ENCODE results near the gene ST6GAL1.
"Not testable (repeated sequence)": the region's sequence is repeated elsewhere in the genome, so short reads cannot be mapped to it uniquely, and the experiment has no call there.

Gene ST6GAL1

DNA sequence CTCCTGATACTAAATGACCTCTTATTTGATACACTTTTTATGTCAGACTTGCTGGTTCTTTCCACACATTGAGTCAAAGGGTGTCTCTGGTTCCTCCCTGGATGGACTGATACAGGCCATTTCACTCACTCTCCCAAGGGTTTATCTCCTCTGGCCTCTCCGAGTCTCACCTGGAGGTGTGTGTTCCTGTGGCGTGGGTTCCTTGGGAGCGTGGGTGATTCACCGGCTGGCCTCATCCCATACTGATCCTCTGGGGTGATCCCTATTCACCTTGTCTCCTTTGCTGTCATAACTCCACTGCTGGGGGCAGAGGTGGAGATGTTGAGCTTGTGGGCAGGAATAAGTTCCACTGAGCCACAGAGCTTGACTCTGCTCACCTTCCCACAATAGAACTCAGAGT is 61.1 kb downstream of the ST6GAL1 start:
- in situ Hi-C loops (cut with MboI; ENCODE audit: low sequenced_read_pairs) = no loop called here

GRCh38 chr3:186992096-186992495 is 61.8 kb downstream of the ST6GAL1 start:
- in situ Hi-C loops (cut with MboI; ENCODE audit: low sequenced_read_pairs) = not testable (repeated sequence)

- in situ Hi-C loops (cut with MboI; ENCODE audit: low sequenced_read_pairs) = no loop called here
These were observed 63.0 kb downstream of the ST6GAL1 start for GRCh38 chr3:186993210-186993782.

GRCh38 chr3:186994000-186994955 is 64.0 kb downstream of the ST6GAL1 start:
- in situ Hi-C loops (cut with MboI; ENCODE audit: low sequenced_read_pairs) = no loop called here

DNA sequence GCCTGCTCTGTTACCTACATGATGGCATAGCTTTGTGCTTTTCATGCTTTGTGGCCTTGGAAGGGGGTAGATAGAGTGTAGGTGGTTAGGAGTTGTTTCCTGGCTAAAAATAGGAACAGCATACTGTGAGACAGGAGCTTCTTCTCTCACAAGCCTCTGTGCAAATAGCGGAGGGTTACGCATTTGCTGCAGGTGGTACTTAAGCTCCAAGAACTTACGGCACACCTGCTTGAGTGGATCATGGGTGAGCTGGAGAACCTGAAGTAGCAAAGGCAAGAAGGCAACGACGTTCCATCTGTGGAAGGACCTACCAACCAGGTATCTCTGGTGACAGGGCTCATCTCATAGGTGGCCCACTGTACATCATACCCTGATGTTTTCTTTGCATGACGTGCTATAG is 66.0 kb downstream of the ST6GAL1 start:
- in situ Hi-C loops (cut with MboI; ENCODE audit: low sequenced_read_pairs) = no loop called here

GRCh38 chr3:186997061-186997460 is 66.7 kb downstream of the ST6GAL1 start:
- in situ Hi-C loops (cut with MboI; ENCODE audit: low sequenced_read_pairs) = no loop called here

DNA sequence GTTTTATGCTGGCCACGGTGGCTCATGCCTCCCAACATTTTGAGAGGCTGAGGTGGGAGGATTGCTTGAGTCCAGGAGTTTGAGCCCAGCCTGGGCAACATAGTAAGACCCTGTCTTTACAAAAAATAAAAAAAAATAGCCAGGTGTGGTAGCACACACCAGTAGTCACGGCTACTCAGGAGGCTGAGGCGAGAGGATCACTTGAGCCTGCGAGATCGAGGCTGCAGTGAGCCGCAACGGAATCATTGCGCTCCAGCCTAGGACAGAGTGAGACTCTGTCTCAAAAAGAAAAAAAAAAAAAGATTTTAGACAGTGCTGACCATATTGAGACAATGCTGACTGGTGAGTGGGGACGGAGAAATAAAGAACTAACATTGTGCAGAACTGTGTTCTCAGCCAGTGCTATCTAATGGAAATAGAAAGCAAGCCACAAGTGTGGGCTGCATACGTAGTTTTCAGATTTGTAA is 67.2 kb downstream of the ST6GAL1 start:
- in situ Hi-C loops (cut with MboI; ENCODE audit: low sequenced_read_pairs) = no loop called here

DNA sequence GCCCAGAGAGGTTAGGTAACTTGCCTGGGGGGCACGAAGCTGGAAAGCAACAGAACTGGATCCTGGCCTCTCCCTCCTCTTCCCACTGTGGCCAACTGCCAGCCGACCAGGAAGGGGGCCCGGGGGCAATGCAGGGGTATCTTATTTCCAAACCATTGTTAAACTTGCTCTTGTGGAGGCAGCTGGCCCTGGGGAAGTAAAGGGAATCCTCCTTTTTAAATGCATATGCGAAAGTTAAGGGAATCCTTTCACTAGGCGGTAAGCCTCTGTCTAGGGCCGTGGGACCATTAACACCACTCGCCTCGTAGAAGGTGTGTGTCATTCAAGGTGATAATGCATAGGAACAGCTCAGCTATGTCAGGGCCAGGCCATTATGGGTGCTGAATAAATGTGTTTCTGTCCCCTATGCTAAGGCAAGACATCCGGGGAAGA is 68.6 kb downstream of the ST6GAL1 start:
- in situ Hi-C loops (cut with MboI; ENCODE audit: low sequenced_read_pairs) = no loop called here

DNA sequence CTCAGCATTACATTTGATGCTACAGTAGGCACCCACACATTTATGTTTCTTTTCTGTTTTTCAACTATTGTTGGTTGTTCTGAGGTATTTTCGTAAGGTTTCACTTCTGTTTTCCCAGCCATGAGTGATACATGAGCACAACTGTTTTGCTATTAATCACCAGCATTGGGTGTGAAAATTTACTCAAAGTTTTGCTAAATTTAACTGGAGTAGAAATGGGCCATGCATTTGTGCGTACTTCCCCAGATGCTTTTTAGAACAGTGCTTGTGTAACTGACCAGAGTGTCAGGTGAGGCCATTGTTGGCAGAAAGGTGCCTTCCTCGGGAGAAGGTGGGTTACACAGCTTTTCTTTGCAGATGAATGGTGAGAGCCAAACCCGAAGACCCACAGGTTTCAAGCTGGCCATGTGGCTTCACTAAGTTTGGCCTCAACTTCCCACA is 70.4 kb downstream of the ST6GAL1 start:
- in situ Hi-C loops (cut with MboI; ENCODE audit: low sequenced_read_pairs) = no loop called here

DNA sequence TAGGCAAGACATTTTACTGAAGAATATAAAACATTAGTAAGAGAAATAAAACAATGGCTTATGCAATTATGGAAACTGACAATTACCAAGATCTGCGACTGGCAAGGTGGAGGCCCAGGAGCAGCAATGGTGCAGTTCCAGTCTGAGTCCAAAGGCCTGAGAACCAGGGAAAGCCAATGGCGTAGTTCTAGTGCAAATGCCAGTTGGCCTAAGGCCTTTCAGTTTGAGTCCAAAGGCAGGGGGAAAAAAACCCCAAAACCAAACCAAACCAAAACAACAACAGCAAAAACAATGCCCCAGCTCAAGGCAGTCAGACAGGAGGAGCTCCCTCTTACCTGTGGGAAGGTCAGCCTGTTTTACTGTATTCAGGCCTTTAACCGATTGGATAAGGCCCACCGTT is 72.6 kb downstream of the ST6GAL1 start:
- in situ Hi-C loops (cut with MboI; ENCODE audit: low sequenced_read_pairs) = no loop called here

DNA sequence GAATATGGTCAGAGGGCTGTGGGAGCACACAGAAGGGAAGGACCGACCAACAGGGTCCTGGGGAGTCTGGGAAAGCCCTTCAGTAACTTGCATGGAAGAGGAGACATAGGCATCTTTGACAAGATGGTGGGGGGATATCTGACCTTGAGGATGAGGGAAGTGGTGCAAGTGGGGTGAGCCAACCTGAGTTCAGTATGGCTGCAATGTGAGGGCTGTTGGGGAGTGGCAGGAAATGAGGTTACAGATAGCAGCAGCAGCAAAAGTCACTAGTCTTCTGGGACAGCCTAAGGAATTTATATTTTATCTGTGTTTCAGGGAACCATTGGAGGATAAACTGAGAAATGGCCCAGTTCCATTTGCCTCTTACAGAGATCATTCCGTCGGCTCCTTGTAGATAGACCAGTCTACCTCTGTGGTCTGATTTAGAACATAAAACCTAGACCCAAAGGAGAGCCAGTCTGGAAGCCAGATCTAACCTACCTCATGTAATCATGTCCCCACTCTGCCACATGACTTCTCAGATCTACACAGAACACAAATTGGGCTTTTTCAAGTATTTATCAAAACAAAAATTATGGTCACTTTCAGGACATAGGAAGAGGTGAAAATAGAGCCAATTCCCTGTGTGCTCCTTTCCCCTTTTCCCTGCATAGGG is 75.6 kb downstream of the ST6GAL1 start:
- in situ Hi-C loops (cut with MboI; ENCODE audit: low sequenced_read_pairs) = no loop called here

GRCh38 chr3:187006864-187007630 is 76.7 kb downstream of the ST6GAL1 start:
- in situ Hi-C loops (cut with MboI; ENCODE audit: low sequenced_read_pairs) = no loop called here

- in situ Hi-C loops (cut with MboI; ENCODE audit: low sequenced_read_pairs) = not testable (repeated sequence)
These were observed 80.1 kb downstream of the ST6GAL1 start for GRCh38 chr3:187010382-187010781.

- in situ Hi-C loops (cut with MboI; ENCODE audit: low sequenced_read_pairs) = no loop called here
These were observed 81.6 kb downstream of the ST6GAL1 start for GRCh38 chr3:187011915-187012314.

DNA sequence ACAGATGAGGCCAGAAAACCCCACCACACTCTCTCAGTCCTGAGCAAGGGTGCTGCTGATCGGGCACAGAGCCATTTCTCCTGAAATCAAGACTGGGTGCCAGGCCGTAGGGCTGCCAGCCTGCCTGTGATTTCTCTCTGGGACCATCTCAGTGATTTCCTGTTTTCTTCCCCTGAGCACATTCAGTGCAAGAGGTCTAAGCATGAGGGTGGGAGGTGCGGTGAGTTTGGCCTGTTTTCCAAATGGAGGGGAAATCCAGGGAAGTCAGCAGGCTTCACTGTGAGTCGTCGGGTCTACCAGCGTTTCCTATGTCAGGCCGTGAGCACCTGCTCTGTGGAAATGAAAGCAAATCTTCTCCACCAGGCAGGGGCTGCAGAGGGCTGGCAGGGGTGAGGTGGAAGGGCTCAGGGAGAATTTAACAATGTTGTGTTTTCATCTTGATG is 82.3 kb downstream of the ST6GAL1 start:
- in situ Hi-C loops (cut with MboI; ENCODE audit: low sequenced_read_pairs) = no loop called here

GRCh38 chr3:187013159-187013716 is 82.9 kb downstream of the ST6GAL1 start:
- in situ Hi-C loops (cut with MboI; ENCODE audit: low sequenced_read_pairs) = no loop called here

DNA sequence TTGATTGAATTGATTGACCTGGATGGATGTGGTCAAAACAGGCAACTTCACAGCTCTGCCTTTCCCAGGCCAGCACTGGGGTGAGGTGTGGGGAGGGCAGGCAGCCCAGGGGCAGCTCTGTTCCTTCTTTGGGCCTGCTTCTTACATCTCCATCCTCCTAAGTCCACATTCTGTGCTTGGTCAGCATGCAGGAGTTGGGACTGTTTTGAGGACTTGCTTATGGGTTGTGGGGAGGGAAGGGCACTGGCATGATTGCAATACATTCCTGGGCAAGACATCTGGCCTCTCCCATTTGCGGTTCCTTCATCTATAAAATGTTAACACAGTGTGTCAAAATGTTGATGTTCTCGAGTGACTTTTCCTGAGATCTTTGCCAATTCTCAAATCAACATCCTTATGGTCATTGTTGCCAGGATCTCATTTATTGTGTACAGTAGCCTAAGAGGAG is 84.1 kb downstream of the ST6GAL1 start:
- in situ Hi-C loops (cut with MboI; ENCODE audit: low sequenced_read_pairs) = no loop called here

GRCh38 chr3:187015903-187016638 is 85.7 kb downstream of the ST6GAL1 start:
- in situ Hi-C loops (cut with MboI; ENCODE audit: low sequenced_read_pairs) = no loop called here

GRCh38 chr3:187016639-187017345 is 86.5 kb downstream of the ST6GAL1 start:
- in situ Hi-C loops (cut with MboI; ENCODE audit: low sequenced_read_pairs) = no loop called here
